GM18519 (cell line): ENCODE data around the gene RNF113B.

ENCODE experiments used
- ATAC-seq: cut with Tn5 transposase; IDR thresholded peaks from one replicate; pipeline ENCODE4 v1.9.1; 2021; ENCODE audit warnings: mild to moderate bottlenecking, moderate library complexity; ENCODE audit not compliant: unreplicated experiment, low FRiP score

Gene RNF113B

DNA sequence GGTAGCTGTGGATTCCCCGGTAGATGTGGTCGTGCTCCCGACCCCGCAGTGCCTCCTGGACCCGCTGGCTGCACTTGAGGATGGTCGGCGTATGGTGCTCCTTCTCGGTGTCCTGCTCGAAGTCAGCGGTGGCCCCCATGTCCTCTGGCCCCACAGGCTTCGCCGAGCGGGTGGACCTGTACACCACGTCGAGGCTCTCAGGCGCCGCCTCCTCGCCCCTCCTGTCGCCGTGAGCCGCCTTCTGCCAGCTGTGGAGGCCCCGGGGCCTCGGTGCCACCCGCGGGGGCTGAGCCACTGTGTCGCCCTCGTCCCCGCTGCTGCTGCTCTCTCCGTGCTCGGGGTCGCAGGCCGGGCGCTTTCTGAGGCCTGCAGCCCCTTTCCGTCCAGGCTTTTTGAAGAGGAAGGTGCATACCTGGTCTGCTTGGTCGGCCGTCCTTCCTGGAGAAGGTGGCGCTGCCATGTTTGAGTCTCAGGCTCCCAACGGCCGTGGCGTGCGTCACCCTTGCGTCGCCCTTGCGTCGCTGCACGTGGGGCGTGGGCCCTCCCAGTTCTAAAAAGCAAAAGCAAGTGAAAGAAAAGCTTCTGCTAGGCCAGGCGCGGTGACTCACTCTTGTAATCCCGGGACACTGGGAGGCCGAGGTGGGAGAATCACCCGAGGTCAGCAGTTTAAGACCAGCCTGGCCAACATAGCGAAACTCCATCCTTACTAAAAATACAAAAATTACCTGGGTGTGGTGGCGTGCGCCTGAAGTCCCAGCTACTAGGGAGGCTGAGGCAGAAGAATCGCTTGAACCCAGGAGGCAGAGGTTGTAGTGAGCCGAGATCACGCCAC is at the start of gene RNF113B:
RNF113B (minus strand) TSS at position 493 of the 832 bp plus-strand sequence; CDS start at position 460, 33 bp downstream.
- ATAC-seq, result no peak

DNA sequence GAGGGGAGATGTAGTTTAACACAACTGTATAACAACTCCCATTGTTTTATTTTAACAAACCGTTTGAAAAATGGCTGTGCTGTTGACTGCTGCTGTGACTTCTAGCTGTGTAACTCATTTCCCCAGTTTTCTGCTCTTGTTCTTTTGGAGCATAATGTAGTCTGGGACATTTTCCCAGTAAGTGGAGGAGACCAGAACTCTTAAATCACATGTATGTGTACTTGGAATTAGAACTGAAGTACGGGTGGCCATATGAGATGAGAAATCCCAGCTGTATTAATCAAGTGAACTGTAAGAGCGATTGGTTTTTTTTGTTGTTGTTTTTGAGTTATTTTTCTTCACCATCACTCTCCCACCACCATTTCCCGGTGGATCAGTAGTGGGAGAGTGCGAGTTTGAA is 49.4 kb upstream of the RNF113B start:
- no peak for ATAC-seq

DNA sequence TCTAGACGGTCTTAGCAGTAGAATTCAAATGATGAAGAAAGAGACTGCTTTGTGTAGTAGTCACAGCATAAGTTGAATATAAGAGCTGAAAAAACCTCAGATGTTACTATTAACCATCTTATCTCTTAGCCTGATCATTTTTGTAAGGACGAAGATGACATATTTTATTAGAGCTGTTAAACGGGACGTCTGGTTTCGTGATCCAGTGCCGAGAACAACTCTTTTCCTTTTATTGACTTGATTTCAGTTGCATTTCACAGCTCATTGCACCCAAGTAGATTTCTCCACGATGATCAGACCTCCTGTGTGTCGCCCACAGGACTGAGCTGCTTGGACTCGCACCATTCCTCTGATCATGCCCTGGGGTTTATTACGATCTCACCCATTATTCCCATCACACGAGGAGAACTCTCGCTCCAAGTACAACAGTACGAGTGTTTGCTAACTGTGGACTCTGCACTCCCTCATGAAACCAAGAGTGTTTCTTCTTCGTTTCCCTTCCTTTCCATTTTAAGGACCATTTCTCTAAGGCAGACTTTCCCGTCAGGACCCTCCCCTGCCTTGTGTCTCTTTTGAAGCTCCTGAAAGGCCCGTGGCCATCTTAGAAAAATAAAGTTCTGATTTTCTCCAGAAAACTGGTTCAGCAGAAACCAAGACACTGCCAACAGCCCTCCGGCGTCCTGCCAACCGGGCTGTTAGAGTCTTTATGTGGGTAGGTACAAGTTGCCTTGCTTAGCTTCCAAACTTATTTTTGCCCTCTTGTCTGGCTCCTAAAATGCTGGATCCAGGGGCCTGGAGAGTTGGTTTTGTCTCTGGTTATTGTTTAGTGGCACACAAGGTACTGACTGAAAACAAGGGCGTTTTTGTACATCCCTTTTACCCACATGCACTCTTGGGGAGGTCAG is 48.2 kb upstream of the RNF113B start:
- ATAC-seq, result no peak

DNA sequence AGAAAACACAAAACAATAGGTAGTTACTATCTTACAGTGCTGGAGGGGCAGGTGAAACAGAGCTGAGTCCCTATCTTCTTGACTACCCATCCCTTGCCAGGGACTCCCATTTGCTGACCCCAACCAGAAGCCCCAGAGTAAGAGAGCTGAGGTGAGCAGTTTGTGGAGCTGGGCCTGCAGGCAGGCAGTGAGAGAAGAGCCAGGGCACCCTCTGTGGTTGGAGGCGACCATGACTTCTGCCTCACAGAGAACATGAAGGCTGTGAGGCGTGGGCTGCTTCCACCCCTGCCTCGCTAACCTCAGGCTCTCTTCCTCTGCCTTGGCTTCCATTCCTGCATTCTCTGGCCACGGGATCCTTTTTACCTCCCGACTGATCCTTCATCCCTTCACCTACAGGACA is 47.5 kb upstream of the RNF113B start:
- ATAC-seq, result no peak

DNA sequence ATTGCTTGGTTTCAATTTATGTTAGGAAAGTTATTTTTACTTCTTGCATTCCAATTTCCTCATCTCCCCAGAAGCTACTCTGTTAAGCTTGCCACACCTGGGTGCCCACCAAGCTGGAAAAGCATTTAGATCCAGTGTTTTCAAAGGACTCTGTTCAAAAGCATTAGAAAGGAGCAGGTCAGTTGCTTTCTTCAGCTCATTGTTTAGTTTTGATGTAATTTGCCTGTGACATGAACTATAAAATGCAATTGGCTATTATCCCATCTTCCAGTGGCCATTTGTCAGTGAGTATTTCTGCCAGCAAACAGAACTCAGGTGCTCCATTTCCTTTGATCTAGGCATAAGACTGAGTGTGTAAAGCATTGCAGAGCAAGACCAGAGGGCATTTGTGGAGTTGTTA is 46.7 kb upstream of the RNF113B start:
- no peak for ATAC-seq

DNA sequence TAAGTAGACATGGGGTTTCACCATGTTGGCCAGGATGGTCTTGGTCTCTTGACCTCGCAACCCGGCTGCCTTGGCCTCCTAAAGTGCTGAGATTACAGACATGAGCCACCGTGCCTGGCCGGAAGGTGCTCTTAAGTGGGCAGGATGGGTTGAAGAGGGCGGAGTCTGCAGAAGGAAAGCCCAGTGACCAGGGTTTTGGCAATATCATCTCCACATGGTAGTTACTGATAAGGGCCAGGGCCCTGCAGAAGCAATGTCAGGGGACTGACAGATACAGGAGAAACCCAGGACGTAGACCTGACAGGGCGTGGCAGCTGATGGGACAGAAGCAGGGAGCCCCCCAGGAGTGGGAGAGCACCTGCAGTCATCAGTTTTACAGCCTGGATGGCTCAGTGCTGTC is 45.7 kb upstream of the RNF113B start:
- ATAC-seq, result no peak

DNA sequence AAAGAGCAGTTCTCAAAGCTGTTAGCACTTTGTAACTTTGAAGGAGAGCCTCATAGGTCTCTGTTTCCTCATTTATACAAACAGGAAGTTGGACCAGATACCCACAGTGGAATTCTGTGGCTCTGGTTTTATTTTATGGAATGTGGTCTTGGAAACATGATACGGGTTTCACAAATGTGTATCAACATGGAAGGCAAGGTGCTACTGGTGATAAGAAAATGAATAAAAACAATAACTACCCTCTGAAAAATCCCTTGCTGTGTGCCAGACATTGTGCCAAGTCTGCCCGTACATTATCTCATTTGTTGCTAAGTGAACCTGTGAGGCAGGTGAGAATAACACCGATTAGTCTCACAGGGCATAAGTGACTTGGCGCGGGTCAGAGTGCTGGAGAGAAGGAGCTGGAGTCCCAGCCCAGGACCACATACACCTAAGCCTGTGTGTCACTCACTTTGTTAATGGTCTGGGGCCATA is 45.0 kb upstream of the RNF113B start:
- no peak for ATAC-seq

DNA sequence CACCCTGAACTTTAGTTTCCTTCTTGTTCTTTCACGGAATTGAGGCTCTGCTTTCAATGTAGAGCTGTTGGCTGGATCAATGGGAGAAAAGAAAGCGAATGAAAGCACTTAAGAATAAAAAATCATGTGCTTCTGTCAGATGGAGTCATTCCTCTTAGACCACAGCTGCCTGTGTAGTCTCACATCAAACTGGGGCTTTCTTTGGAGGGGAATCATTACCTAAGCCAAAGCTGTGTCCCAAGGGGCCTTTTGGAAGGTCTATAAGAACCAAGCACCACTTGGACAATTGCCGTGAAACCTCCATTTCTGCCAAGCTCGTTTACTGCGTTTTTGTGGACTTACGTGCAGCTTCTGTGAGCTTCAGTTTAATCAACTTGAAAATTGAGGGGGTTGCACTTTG is 44.2 kb upstream of the RNF113B start:
- no peak for ATAC-seq

DNA sequence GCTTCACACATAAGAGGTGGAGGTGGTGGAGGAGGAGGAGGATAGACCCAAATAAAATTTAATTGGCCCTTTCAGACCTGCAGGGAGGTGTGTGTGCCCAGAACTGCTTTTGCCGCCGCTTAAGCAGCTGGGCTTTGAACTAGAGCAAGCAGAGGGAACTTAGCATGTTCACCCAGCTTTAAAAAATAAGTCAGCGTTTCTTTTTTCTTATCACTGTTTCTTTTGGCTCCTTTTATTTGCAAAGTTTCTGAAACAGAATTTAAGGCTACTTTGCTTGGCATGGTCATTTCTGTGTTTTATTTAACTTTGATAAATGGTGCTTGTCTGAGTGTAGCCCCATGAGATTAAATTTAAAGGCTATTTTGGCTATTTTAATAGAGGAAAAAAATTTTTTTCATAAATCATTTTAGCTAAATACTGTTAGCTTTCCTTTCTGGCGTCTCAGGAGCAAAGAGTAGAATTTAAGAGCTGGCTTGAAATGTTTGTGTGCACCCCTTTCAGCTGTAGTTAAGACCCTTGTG is 43.3 kb upstream of the RNF113B start:
- ATAC-seq, result no peak

DNA sequence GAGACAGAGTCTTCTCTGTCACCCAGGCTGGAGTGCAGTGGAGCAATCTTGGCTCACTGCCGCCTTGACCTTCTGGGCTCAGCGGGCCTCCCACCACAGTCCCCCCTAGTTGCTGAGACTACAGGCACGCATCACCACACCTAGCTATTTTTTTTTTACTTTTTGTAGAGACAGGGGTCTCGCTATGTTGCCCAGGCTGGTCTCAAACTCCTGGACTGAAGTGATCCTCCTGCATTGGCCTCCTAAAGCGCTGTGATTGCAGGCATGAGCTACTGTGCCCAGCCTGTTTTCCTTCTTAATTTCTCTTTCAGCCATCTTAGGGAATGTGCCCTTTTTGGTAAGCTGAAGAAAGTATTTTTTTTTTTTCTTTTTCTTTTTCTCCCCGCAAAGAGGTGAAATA is 42.6 kb upstream of the RNF113B start:
- no peak for ATAC-seq

DNA sequence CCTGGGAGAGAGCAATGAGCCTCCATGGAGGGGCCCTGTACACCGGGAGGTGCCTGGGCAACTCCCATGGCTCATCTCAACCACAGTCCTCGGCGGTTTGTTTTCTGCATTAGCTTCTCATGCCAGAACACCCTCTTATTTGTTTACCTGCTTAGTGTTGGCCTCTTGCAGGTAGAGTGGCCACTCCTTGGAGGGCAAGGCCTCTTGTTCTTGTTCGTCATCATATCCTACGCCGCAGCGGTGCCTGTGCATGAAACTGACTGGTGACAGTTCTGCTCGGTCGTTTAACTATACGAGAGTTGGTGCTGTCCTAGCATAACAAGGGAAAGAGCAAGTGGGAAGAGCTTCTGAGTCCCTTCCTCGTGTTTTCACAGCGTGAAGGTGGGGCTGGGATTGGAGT is 40.5 kb upstream of the RNF113B start:
- ATAC-seq, result no peak

DNA sequence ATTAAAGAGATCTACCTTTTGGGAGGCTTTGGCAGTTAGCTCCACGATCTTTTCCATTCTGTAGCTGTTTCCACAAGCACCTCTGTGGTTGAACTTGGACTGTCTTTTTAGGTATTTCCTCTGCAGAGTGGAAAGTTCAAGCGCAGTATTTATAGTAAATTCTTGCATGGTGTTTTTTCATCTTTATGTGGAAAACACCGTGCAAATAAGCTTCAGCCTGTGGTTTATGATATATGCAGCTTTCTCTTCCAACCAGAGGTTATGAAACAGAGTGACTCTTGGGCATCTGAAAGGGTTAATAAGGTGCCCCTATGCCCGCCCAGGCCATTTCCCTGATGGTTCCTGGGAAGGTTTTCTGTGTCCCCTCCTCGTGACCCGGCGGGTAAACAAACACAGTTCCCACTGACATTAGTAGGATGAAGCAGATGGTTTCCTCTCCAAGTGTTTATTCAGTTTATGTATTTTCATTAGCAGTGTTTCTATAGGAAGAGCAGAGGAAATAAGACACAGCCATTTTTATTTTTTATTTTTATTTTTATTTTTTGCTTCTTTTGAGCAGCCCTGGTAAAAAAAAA is 39.7 kb upstream of the RNF113B start:
- ATAC-seq, result no peak

DNA sequence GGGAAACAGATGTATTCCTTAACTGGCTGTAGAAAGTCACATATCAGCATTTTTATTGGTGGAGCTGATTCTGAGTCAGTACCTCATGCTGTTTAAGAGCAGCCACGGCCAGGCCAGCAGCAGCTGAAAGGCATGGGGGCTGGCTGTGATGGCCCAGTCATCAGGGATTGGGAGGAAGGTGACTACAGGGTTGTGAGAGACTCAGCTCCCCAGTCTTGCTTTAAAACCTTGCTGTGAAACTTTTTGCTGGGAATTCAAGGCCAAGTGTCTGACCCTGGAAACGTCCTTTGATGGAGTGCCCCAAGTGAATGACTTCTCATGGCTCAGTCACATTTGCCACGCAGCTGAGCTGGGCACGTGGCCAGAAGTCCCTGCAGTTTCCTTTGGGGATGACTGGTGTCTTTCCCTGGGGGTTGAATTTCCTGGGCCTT is 39.1 kb upstream of the RNF113B start:
- ATAC-seq, result no peak

DNA sequence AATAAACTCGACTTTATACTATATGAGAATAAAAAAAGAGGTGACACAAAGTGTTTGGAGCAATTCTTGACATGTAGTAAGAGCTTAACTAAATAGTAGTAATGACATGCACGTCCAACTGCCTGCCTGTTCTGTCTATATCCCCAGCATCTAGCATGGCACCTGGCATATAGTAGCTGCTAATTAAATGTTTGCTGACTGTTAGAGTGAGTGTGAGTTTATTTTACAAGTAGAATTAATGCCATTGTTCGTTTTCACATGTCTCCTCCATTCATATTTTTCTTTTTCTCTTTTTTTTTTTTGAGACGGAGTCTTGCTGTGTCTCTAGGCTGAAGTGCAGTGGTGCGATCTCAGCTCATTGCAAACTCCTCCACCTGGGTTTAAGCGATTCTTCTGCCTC is 38.4 kb upstream of the RNF113B start:
- ATAC-seq, result no peak

DNA sequence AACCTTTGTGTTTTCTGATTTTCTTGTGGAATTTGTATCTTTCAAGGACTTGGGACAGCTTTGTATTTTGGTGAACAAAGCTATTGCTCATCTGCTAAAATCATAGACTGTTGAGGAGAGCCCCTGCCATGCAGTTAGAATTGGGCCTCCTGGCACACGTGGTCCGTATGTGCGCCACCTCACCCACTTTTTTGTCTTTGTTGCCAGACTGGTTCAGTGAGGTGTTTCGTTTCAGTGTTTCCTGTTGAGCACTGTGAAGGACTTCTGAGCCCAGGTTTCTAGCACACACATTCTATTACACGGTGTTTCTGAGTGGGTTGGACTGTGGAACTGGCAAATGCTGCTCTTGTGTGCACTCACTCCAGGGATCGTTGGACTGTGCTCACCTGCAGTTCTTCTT is 37.6 kb upstream of the RNF113B start:
- ATAC-seq, result no peak

DNA sequence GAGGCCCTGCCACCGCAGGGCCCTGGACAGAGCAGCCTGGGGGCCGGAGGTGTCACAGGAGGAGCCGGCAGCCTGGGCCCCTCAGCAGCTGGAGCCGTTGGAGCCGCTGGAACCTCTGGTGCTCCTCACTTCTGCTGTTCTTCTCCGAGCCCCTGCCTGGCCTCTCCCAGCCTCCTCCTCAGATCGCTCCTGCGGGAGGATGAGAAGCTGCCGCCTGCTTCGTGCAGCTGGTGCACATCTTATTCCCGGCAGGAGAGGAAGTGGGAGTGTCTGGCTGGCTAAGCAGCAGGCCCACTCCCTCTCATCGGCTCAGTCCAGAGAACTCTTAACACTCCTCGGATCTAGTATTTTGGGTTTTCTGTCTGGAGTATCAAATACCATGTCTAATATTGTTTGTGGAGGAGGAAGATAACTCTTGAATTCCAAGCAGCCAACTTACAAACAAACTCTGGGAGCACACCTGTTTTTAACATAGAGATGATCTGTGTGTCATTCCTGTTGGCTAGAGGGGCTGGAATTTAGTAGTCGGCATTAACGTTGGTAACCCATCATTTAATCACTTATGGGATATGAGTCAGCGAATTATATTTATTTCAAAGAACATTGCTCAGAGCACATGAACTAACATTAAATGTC is 37.1 kb upstream of the RNF113B start:
- no peak for ATAC-seq

DNA sequence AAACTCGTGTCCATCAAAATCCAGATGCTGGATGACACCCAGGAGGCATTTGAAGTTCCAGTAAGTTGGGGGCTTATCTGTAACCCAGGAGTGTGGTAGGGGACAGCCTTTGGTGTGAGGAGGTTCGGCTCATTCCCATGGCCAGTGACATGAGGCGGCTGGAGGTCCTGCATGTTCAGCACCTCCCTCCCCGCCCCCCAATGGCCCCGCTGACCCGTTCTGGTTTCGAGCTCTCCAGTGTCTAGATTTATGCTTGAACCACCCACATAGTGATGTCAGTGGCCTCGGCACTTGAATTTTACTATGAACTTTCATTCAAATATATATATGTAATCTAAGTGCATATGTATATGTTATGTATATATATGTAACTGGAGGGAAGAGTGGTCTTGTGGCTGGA is 36.3 kb upstream of the RNF113B start:
- no peak for ATAC-seq

DNA sequence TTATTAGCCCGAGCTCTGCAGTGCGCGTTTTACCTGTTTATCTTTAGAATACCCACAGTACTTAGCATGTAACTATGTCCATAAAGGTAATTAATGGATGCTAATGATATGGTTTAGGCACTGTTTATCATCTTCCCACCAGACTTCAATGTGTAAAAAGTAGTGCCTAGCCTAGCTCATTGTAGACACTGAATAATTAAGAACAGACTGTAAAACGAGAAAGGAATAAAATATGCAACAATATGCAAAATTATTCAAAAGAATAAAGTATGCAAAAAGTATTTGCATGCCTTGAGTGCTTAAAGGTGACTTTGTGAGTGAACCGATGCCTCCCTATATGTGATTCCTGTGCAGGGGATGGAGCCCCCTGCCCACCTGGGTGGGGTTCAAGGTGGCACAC is 35.7 kb upstream of the RNF113B start:
- ATAC-seq, result no peak

DNA sequence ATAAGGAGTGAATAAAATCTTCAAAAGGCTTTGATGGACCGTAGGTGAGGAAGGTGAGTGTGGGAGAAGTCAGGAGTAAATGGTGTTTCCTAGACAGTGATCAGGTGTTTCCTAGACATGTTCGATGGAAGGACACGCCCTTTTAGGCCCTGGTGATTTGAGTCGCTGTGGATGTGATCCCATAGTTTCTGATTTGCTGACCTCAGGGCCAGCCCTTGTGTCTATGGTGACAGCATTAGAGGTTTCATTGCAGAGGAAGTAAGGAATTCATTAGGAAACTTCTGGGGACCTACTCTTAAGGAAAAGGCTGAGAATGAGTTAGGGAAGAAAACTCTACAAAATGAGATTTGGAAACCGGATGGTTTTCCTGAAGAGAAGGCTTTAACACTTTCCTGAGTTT is 31.5 kb upstream of the RNF113B start:
- ATAC-seq, result no peak

DNA sequence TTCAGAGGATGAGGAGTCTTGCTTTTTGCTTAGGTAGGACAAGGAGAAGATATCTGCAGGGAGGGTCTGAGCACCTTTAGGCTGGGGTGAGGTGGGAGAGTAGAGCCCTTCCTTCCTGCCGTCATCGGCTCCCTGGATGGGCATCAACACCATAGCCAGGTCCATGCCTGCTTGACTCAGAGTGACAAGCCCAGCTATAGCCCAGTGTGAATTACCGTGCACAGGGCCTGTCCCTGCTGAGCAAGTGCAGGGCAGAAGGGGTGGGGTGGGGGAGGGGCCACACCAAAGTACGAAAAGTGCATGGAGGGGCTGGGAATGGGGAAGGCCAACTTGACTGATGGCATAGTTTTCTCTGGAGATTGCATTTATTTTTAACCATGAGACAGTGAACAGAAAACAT is 30.3 kb upstream of the RNF113B start:
- ATAC-seq, result no peak
